GF-D8 (cell line): ENCODE data around the gene ABCA7.
A peak's percentile ranks its signal among the peaks of the same experiment; 100 is the strongest.

ENCODE experiments used
- DNase-seq: peaks from one replicate; lab custom pipeline; 2025; lab: John Stamatoyannopoulos, UW

The ABCA7 gene

GRCh38 chr19:1039646-1040475 is at the start of gene ABCA7:
TSS of gene ABCA7 (plus strand) at chr19:1040107. CDS start at chr19:1041362, 1,255 bp downstream.
- DNase-seq = peak; percentile 92

- no peak for DNase-seq
These were observed 49.8 kb upstream of the ABCA7 start for GRCh38 chr19:990119-990571.

- DNase-seq = no peak
These were observed 49.2 kb upstream of the ABCA7 start for GRCh38 chr19:990746-991145.

- no peak for DNase-seq
These were observed 48.6 kb upstream of the ABCA7 start for GRCh38 chr19:991174-991931.

- DNase-seq = no peak
These were observed 47.8 kb upstream of the ABCA7 start for GRCh38 chr19:991932-992669.

- DNase-seq = no peak
These were observed 47.2 kb upstream of the ABCA7 start for GRCh38 chr19:992670-993055.

GRCh38 chr19:993361-993830 is 46.5 kb upstream of the ABCA7 start:
- no peak for DNase-seq

- DNase-seq = no peak
These were observed 46.0 kb upstream of the ABCA7 start for GRCh38 chr19:993831-994393.

- no peak for DNase-seq
These were observed 45.4 kb upstream of the ABCA7 start for GRCh38 chr19:994516-994915.

- DNase-seq = no peak
These were observed 44.7 kb upstream of the ABCA7 start for GRCh38 chr19:995051-995827.

GRCh38 chr19:996051-996838 is 43.7 kb upstream of the ABCA7 start:
- DNase-seq = no peak

- no peak for DNase-seq
These were observed 41.8 kb upstream of the ABCA7 start for GRCh38 chr19:998064-998463.

- no peak for DNase-seq
These were observed 40.6 kb upstream of the ABCA7 start for GRCh38 chr19:999379-999719.

- no peak for DNase-seq
These were observed 39.8 kb upstream of the ABCA7 start, which contains the start of gene GRIN3B for GRCh38 chr19:1000095-1000494. TSS of gene GRIN3B (plus strand) at chr19:1000419. CDS start at chr19:1000438, 19 bp downstream.

GRCh38 chr19:1000591-1001537 is 39.0 kb upstream of the ABCA7 start:
- DNase-seq = no peak

GRCh38 chr19:1001538-1002166 is 38.3 kb upstream of the ABCA7 start:
- DNase-seq = no peak

- no peak for DNase-seq
These were observed 37.3 kb upstream of the ABCA7 start for GRCh38 chr19:1002600-1002999.

- DNase-seq = no peak
These were observed 36.6 kb upstream of the ABCA7 start for GRCh38 chr19:1003283-1003682.
